Ishikawa (cell line): ENCODE measurements around the gene EXOG.

Experiments
- CEBPB ChIP-seq: IDR thresholded peaks from 2 replicates; pipeline ENCODE4 v1.6.1; 2012
- CREB1 ChIP-seq: IDR thresholded peaks from 2 replicates; pipeline ENCODE4 v1.6.1; 2012; ENCODE audit warnings: low read depth
- EGR1 ChIP-seq: IDR thresholded peaks from 2 replicates; pipeline ENCODE4 v1.6.1; 2012
- EP300 ChIP-seq: IDR thresholded peaks from 2 replicates; pipeline ENCODE4 v1.6.1; 2012; ENCODE audit warnings: borderline replicate concordance
- FOXM1 ChIP-seq: IDR thresholded peaks from 2 replicates; pipeline ENCODE4 v1.6.1; 2012; ENCODE audit warnings: low read depth, borderline replicate concordance
- NFIC ChIP-seq: IDR thresholded peaks from 2 replicates; pipeline ENCODE4 v1.6.1; 2012
- RAD21 ChIP-seq: IDR thresholded peaks from 2 replicates; pipeline ENCODE4 v1.6.1; 2012; ENCODE audit warnings: low read depth
- REST ChIP-seq: IDR thresholded peaks from 2 replicates; pipeline ENCODE4 v1.6.1; 2012; ENCODE audit warnings: low read depth, mild to moderate bottlenecking
- TAF1 ChIP-seq: IDR thresholded peaks from 2 replicates; pipeline ENCODE4 v1.6.1; 2012; ENCODE audit warnings: low read depth, mild to moderate bottlenecking
- TCF12 ChIP-seq: IDR thresholded peaks from 2 replicates; pipeline ENCODE4 v1.6.1; 2012; ENCODE audit warnings: low read depth
- TEAD4 ChIP-seq: IDR thresholded peaks from 2 replicates; pipeline ENCODE4 v1.6.1; 2012
- USF1 ChIP-seq: IDR thresholded peaks from 2 replicates; pipeline ENCODE4 v1.6.1; 2012
- YY1 ChIP-seq: IDR thresholded peaks from 2 replicates; pipeline ENCODE4 v1.6.1; 2012; ENCODE audit warnings: low read depth
- ZBTB7A ChIP-seq: IDR thresholded peaks from 2 replicates; pipeline ENCODE4 v1.6.1; 2012; ENCODE audit warnings: low read depth

EXOG gene

GRCh38 chr3:38561746-38562466 lies 65.8 kb downstream of the EXOG start:
- TF ChIP-seq RAD21 (no peak), USF1 (no peak), CEBPB (no peak)

GRCh38 chr3:38562467-38562925 lies 66.4 kb downstream of the EXOG start:
- TF ChIP-seq ZBTB7A (no peak), RAD21 (no peak), EGR1 (no peak), EP300 (no peak), CREB1 (no peak), TCF12 (no peak)

GRCh38 chr3:38563070-38563885 lies 67.1 kb downstream of the EXOG start:
- TF ChIP-seq CREB1: no peak
- no peak for TF ChIP-seq EGR1
- no peak for TF ChIP-seq FOXM1
- TF ChIP-seq REST: no peak
- no peak for TF ChIP-seq RAD21

- TF ChIP-seq EP300: no peak
Observed at GRCh38 chr3:38563886-38564270, 67.7 kb downstream of the EXOG start.

- no peak for TF ChIP-seq TEAD4
- TF ChIP-seq CEBPB: no peak
- TF ChIP-seq ZBTB7A: no peak
- TF ChIP-seq RAD21: no peak
- TF ChIP-seq CREB1: no peak
- no peak for TF ChIP-seq EGR1
- no peak for TF ChIP-seq FOXM1
- no peak for TF ChIP-seq REST
- TF ChIP-seq TAF1: no peak
- no peak for TF ChIP-seq YY1
- TF ChIP-seq USF1: no peak
Observed at GRCh38 chr3:38564631-38565338, 68.6 kb downstream of the EXOG start.

GRCh38 chr3:38565339-38566214 lies 69.4 kb downstream of the EXOG start:
- TF ChIP-seq CEBPB (no peak), TEAD4 (no peak), REST (no peak), YY1 (no peak), EP300 (no peak), ZBTB7A (no peak), NFIC (no peak), USF1 (no peak), FOXM1 (no peak), EGR1 (no peak), CREB1 (no peak)
